ENCODE measurements around the gene SAXO1.

Gene SAXO1

GRCh38 chr9:18947892-18948339 lies 85.1 kb downstream of the SAXO1 start:
- H3K4me2 ChIP-seq (ENCODE audit: low read length): no peak overlapping the region
- no peaks in the 10 kb centered on the region for H3K9me3 ChIP-seq (ENCODE audit: insufficient read depth, low read length)
- H3K4me3 ChIP-seq (ENCODE audit: low read length): no peak overlapping the region
- no peak overlapping the region for H3K9ac ChIP-seq (ENCODE audit: low read length)
- peaks cover 7% of the 10 kb centered on the region; the same call in 1 of the 2 replicates for H3K27me3 ChIP-seq (ENCODE audit: low read depth, low read length)
- H3K27ac ChIP-seq (ENCODE audit: low read length): no peak overlapping the region
- no peaks in the 10 kb centered on the region for H3K79me2 ChIP-seq (ENCODE audit: low read length)
- H4K20me1 ChIP-seq (ENCODE audit: insufficient read depth, low read length): no peaks in the 10 kb centered on the region
- H2AFZ ChIP-seq (ENCODE audit: low read depth, low read length): no peak overlapping the region
- H3K4me1 ChIP-seq (ENCODE audit: low read length): peaks cover 12% of the 10 kb centered on the region; the same call in 1 of the 2 replicates
- no peak for TF ChIP-seq EZH2phosphoT487 (IDR thresholded peaks at IDR 0.05; ENCODE audit: low read depth)
- no peak for TF ChIP-seq CTCF (IDR thresholded peaks at IDR 0.05; ENCODE audit: low read depth, low read length)
- no peaks in the 10 kb centered on the region for H3K36me3 ChIP-seq (replicated peaks; ENCODE audit: low read depth, low read length)

GRCh38 chr9:18942801-18943200 lies 90.2 kb downstream of the SAXO1 start:
- Histone ChIP-seq H3K79me2 (ENCODE audit: low read length) (no peaks in the 10 kb centered on the region), H3K9ac (ENCODE audit: low read length) (no peak overlapping the region)

GRCh38 chr9:18941060-18941740 lies 91.8 kb downstream of the SAXO1 start:
- Histone ChIP-seq H3K36me3 (replicated peaks; ENCODE audit: low read depth, low read length) (no peaks in the 10 kb centered on the region), H3K27me3 (ENCODE audit: low read depth, low read length) (peaks cover 7% of the 10 kb centered on the region; the same call in 1 of the 2 replicates), H2AFZ (ENCODE audit: low read depth, low read length) (no peak overlapping the region), H3K9me3 (ENCODE audit: insufficient read depth, low read length) (no peaks in the 10 kb centered on the region), H3K4me3 (ENCODE audit: low read length) (no peak overlapping the region), H4K20me1 (ENCODE audit: insufficient read depth, low read length) (no peaks in the 10 kb centered on the region), H3K79me2 (ENCODE audit: low read length) (no peaks in the 10 kb centered on the region), H3K4me1 (ENCODE audit: low read length) (no peaks in the 10 kb centered on the region), H3K4me2 (ENCODE audit: low read length) (no peak overlapping the region), H3K9ac (ENCODE audit: low read length) (no peak overlapping the region), H3K27ac (ENCODE audit: low read length) (no peak overlapping the region)
- TF ChIP-seq EZH2phosphoT487 (IDR thresholded peaks at IDR 0.05; ENCODE audit: low read depth) (no peak), CTCF (IDR thresholded peaks at IDR 0.05; ENCODE audit: low read depth, low read length) (no peak)

More at GRCh38 chr9:18942801-18943200, 90.2 kb downstream of the SAXO1 start:
- Histone ChIP-seq H2AFZ (ENCODE audit: low read depth, low read length) (no peak overlapping the region), H3K27me3 (ENCODE audit: low read depth, low read length) (peaks cover 7% of the 10 kb centered on the region; the same call in 1 of the 2 replicates), H3K27ac (ENCODE audit: low read length) (no peak overlapping the region), H3K4me3 (ENCODE audit: low read length) (no peak overlapping the region), H3K36me3 (replicated peaks; ENCODE audit: low read depth, low read length) (no peaks in the 10 kb centered on the region), H3K4me1 (ENCODE audit: low read length) (peaks cover 6% of the 10 kb centered on the region; the same call in 1 of the 2 replicates), H4K20me1 (ENCODE audit: insufficient read depth, low read length) (no peaks in the 10 kb centered on the region), H3K9me3 (ENCODE audit: insufficient read depth, low read length) (no peaks in the 10 kb centered on the region), H3K4me2 (ENCODE audit: low read length) (no peak overlapping the region)
- TF ChIP-seq CTCF (IDR thresholded peaks at IDR 0.05; ENCODE audit: low read depth, low read length) (no peak), EZH2phosphoT487 (IDR thresholded peaks at IDR 0.05; ENCODE audit: low read depth) (no peak)

- Histone ChIP-seq H3K9me3 (ENCODE audit: insufficient read depth, low read length) (no peaks in the 10 kb centered on the region), H3K4me3 (ENCODE audit: low read length) (no peak overlapping the region)
Observed at GRCh38 chr9:18939943-18940342, 93.1 kb downstream of the SAXO1 start.

More at GRCh38 chr9:18939943-18940342, 93.1 kb downstream of the SAXO1 start:
- H3K9ac ChIP-seq (ENCODE audit: low read length): no peak overlapping the region
- no peak for TF ChIP-seq CTCF (IDR thresholded peaks at IDR 0.05; ENCODE audit: low read depth, low read length)
- no peak for TF ChIP-seq EZH2phosphoT487 (IDR thresholded peaks at IDR 0.05; ENCODE audit: low read depth)
- no peaks in the 10 kb centered on the region for H3K36me3 ChIP-seq (replicated peaks; ENCODE audit: low read depth, low read length)
- H2AFZ ChIP-seq (ENCODE audit: low read depth, low read length): no peak overlapping the region
- no peaks in the 10 kb centered on the region for H4K20me1 ChIP-seq (ENCODE audit: insufficient read depth, low read length)
- H3K4me2 ChIP-seq (ENCODE audit: low read length): no peak overlapping the region
- no peaks in the 10 kb centered on the region for H3K27me3 ChIP-seq (ENCODE audit: low read depth, low read length)
- no peaks in the 10 kb centered on the region for H3K79me2 ChIP-seq (ENCODE audit: low read length)
- no peaks in the 10 kb centered on the region for H3K4me1 ChIP-seq (ENCODE audit: low read length)
- H3K27ac ChIP-seq (ENCODE audit: low read length): no peak overlapping the region

Measured in OCI-LY3 (cell line).